ENCODE data around the gene SPAG5.

The SPAG5 gene

DNA sequence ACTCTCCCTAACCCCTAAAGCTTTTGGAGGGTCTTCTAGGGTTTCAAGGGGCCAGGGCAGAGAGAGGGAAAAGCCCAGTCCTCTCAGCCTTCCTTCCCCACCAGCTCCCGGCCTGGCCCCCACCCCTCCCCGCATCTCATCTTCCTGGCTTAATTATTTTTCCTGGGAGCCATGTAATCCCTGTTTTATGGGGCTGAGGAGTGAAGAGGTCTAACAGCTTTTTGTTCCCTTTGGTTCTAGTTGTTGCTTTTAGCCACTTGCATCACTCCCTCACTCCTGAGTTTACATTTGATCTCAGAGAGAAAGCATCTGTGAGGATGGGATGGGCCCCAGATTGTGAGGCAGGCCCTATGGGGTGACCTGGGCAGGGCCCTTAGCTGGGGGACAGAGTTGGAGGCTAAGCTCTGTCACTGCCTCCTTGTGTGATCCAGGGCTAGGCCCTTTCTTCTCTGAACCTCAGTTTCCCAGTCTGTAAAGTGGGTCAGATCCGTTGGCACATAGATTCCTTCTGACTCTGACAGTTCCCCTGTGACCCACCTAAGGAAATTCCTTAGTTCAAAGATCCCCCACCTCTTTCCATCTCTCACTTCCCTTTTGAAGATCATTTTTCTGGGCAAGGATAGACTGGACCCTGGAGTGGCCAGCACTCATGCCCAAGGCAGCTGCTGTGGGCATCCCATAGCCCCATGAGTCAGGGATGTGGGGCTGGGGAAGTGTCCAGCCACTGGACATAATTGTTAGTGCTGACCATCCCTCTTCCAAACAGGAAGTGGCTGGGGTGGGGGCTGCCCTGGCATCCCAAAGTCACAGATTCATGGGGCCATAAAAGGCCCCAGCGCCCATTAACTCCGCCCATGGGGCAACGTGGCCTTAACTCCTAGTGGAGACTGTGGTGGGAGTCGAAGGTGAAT is 66.5 kb downstream of the SPAG5 start:
- ChIA-PET CTCF (interaction anchor here (0.5 to 0.6 kb wide), 2 partner anchors 7 to 46 kb away, joined by 3 to 7 read pairs; no protein-coding TSS in a partner anchor), POLR2A (interaction anchor here (1.2 kb wide), 1 partner anchor 12 kb away, joined by 3 read pairs; no protein-coding TSS in a partner anchor)
- no peak for DNase-seq (ENCODE audit: extremely low spot score)
- TF ChIP-seq HDGF (IDR thresholded peaks at IDR 0.05; ENCODE audit: borderline replicate concordance) (no peak), BHLHE40 (IDR thresholded peaks at IDR 0.05; ENCODE audit: borderline replicate concordance) (no peak), ELF4 (IDR thresholded peaks at IDR 0.05) (no peak), FOXA1 (IDR thresholded peaks at IDR 0.05) (no peak), L3MBTL2 (conservative IDR thresholded peaks at IDR 0.05) (no peak), LEF1 (IDR thresholded peaks at IDR 0.05; ENCODE audit: borderline replicate concordance) (no peak), CTBP1 (IDR thresholded peaks at IDR 0.05; ENCODE audit: borderline replicate concordance) (no peak), SUZ12 (IDR thresholded peaks at IDR 0.05) (no peak), SP1 (IDR thresholded peaks at IDR 0.05) (no peak), ARNT (IDR thresholded peaks at IDR 0.05) (no peak), NFRKB (IDR thresholded peaks at IDR 0.05) (no peak), ZNF384 (IDR thresholded peaks at IDR 0.05) (no peak)
- TF ChIP-seq, protein P1, sequence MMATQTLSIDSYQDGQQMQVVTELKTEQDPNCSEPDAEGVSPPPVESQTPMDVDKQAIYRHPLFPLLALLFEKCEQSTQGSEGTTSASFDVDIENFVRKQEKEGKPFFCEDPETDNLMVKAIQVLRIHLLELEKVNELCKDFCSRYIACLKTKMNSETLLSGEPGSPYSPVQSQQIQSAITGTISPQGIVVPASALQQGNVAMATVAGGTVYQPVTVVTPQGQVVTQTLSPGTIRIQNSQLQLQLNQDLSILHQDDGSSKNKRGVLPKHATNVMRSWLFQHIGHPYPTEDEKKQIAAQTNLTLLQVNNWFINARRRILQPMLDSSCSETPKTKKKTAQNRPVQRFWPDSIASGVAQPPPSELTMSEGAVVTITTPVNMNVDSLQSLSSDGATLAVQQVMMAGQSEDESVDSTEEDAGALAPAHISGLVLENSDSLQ (IDR thresholded peaks at IDR 0.05) = no peak

DNA sequence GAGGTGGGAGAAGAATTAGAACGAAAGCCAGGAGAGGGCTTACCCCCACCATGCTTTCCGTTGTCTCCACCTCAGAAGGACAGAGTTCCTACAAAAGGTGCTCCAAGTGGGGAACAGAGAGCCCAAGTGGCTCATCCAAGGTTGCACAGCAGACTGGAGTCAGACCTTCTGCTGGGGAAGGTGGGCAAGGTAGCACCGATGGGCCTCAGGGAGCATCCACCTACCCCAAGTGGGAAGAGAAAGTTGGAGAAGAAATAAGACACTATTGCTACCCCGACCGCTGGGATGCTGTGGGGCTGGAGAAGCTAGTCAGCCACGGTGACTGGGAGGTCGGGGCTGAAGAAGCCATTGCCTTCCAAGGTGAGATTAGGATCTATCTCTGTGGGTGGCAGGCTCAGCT is 67.9 kb downstream of the SPAG5 start:
- no peak for TF ChIP-seq ELF4 (IDR thresholded peaks at IDR 0.05)
- TF ChIP-seq, protein P1 (IDR thresholded peaks at IDR 0.05) = no peak
- no peak for TF ChIP-seq SP1 (IDR thresholded peaks at IDR 0.05)
- no peak for TF ChIP-seq FOXK2 (IDR thresholded peaks at IDR 0.05)
- TF ChIP-seq LEF1 (IDR thresholded peaks at IDR 0.05; ENCODE audit: borderline replicate concordance) = no peak
- no peak for TF ChIP-seq ZNF384 (IDR thresholded peaks at IDR 0.05)
- TF ChIP-seq TARDBP (IDR thresholded peaks at IDR 0.05) = no peak
- TF ChIP-seq NFRKB (IDR thresholded peaks at IDR 0.05) = no peak
- TF ChIP-seq ARNT (IDR thresholded peaks at IDR 0.05) = no peak
- ChIA-PET CTCF (no interaction called here), POLR2A (interaction anchor here (1.2 kb wide), 1 partner anchor 11 kb away, joined by 3 read pairs; no protein-coding TSS in a partner anchor)
- no peak for DNase-seq (ENCODE audit: extremely low spot score)

- ChIA-PET POLR2A (no interaction called here), CTCF (interaction anchor here (0.6 kb wide), 1 partner anchor 17 kb away, joined by 3 read pairs; no protein-coding TSS in a partner anchor)
- DNase-seq (ENCODE audit: extremely low spot score) = no peak
- TF ChIP-seq BHLHE40 (IDR thresholded peaks at IDR 0.05; ENCODE audit: borderline replicate concordance) (no peak), LEF1 (IDR thresholded peaks at IDR 0.05; ENCODE audit: borderline replicate concordance) (no peak), FOXM1 (IDR thresholded peaks at IDR 0.05; ENCODE audit: borderline replicate concordance) (no peak), ELF4 (IDR thresholded peaks at IDR 0.05) (no peak)
- TF ChIP-seq, protein P1 (IDR thresholded peaks at IDR 0.05) = no peak
Measured at GRCh38 chr17:28530250-28530649, 68.6 kb downstream of the SPAG5 start.

GRCh38 chr17:28529013-28529400 is 69.8 kb downstream of the SPAG5 start:
- ChIA-PET CTCF (interaction anchor here (1.0 kb wide), 1 partner anchor 34 kb away, joined by 3 read pairs; no protein-coding TSS in a partner anchor), POLR2A (no interaction called here)
- TF ChIP-seq L3MBTL2 (conservative IDR thresholded peaks at IDR 0.05) = no peak
- no peak for TF ChIP-seq BHLHE40 (IDR thresholded peaks at IDR 0.05; ENCODE audit: borderline replicate concordance)
- TF ChIP-seq LEF1 (IDR thresholded peaks at IDR 0.05; ENCODE audit: borderline replicate concordance) = no peak
- TF ChIP-seq FOXK2 (IDR thresholded peaks at IDR 0.05) = no peak
- TF ChIP-seq, protein P1 (IDR thresholded peaks at IDR 0.05) = no peak
- no peak for TF ChIP-seq FOXM1 (IDR thresholded peaks at IDR 0.05; ENCODE audit: borderline replicate concordance)
- TF ChIP-seq HDGF (IDR thresholded peaks at IDR 0.05; ENCODE audit: borderline replicate concordance) = no peak
- no peak for TF ChIP-seq SUZ12 (IDR thresholded peaks at IDR 0.05)
- TF ChIP-seq ELF4 (IDR thresholded peaks at IDR 0.05) = no peak
- TF ChIP-seq ZNF384 (IDR thresholded peaks at IDR 0.05) = no peak
- no peak for TF ChIP-seq FOXA1 (IDR thresholded peaks at IDR 0.05)
- no peak for TF ChIP-seq SP1 (IDR thresholded peaks at IDR 0.05)
- no peak for TF ChIP-seq NFRKB (IDR thresholded peaks at IDR 0.05)
- no peak for TF ChIP-seq CTBP1 (IDR thresholded peaks at IDR 0.05; ENCODE audit: borderline replicate concordance)
- no peak for TF ChIP-seq ARNT (IDR thresholded peaks at IDR 0.05)
- TF ChIP-seq TARDBP (IDR thresholded peaks at IDR 0.05) = no peak

GRCh38 chr17:28528327-28529012 is 70.4 kb downstream of the SPAG5 start:
- TF ChIP-seq CTBP1 (IDR thresholded peaks at IDR 0.05; ENCODE audit: borderline replicate concordance) (no peak), ZNF384 (IDR thresholded peaks at IDR 0.05) (no peak), ARNT (IDR thresholded peaks at IDR 0.05) (no peak), TARDBP (IDR thresholded peaks at IDR 0.05) (no peak), FOXA1 (IDR thresholded peaks at IDR 0.05) (no peak), SP1 (IDR thresholded peaks at IDR 0.05) (no peak), L3MBTL2 (conservative IDR thresholded peaks at IDR 0.05) (no peak), NFRKB (IDR thresholded peaks at IDR 0.05) (no peak), LEF1 (IDR thresholded peaks at IDR 0.05; ENCODE audit: borderline replicate concordance) (no peak), BHLHE40 (IDR thresholded peaks at IDR 0.05; ENCODE audit: borderline replicate concordance) (no peak), FOXM1 (IDR thresholded peaks at IDR 0.05; ENCODE audit: borderline replicate concordance) (no peak), ELF4 (IDR thresholded peaks at IDR 0.05) (no peak), FOXK2 (IDR thresholded peaks at IDR 0.05) (no peak), HDGF (IDR thresholded peaks at IDR 0.05; ENCODE audit: borderline replicate concordance) (no peak), SUZ12 (IDR thresholded peaks at IDR 0.05) (no peak)
- TF ChIP-seq, protein P1 (IDR thresholded peaks at IDR 0.05) = no peak
- ChIA-PET CTCF (interaction anchor here (1.0 kb wide), 1 partner anchor 33 kb away, joined by 3 read pairs; no protein-coding TSS in a partner anchor), POLR2A (interaction anchor here (0.9 kb wide), 1 partner anchor 26 kb away, joined by 3 read pairs; no protein-coding TSS in a partner anchor)
- no peak for DNase-seq (ENCODE audit: extremely low spot score)

More at GRCh38 chr17:28529013-28529400, 69.8 kb downstream of the SPAG5 start:
- DNase-seq (ENCODE audit: extremely low spot score) = no peak

All from HEK293T (cell line).